Vagina (tissue), 2 donors: Measurements from ENCODE around the gene WWOX.

Experiments used
- POLR2A ChIP-seq, 2 donors: fragments of 450-650 bp; IDR thresholded peaks; one replicate each; pipeline ENCODE4 v1.6.1; 2017; ENCODE audit warnings: antibody characterized with exemption in 2 of 2, mild to moderate bottlenecking in 2 of 2, moderate library complexity in 2 of 2
- POLR2AphosphoS5 ChIP-seq, 2 donors: sonication (generic); formaldehyde crosslinking; IDR thresholded peaks; one replicate each; pipeline ENCODE4 v1.9.0; 2017; ENCODE audit warnings: antibody characterized with exemption in 2 of 2, mild to moderate bottlenecking in 2 of 2, low read depth in 1 of 2; ENCODE audit not compliant: insufficient read depth in 1 of 2
- TF ChIP-seq, protein P1 (sequence below), 3 experiments: fragments of 450-650 bp in 2 of 3; fragments of 200-600 bp in 1 of 3; sonication (generic) in 1 of 3; IDR thresholded peaks; one replicate each; pipeline ENCODE4 v1.5.1; 2017 to 2019; ENCODE audit warnings: antibody characterized with exemption in 3 of 3, mild to moderate bottlenecking in 2 of 3, moderate library complexity in 2 of 3

DNA sequence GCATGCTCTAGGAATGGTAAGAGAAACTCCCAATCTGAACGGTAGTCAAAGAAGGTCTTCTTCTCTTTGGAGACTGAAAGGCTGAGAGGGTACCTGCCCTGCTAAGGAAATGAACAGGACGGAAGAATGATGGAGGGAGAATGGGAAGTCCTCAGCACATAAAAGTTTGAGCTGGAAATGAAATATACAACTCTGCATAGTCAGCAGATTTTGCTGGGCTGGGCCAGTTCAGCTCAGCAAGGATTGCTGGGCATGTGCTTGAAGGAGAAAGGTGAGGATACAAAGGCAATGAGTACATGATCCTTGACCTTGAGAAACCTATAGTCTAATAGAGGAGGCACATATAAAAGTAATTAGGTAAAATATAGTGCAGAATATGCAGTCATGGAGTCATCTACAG lies 831.8 kb downstream of the WWOX start:
- TF ChIP-seq, protein P1, sequence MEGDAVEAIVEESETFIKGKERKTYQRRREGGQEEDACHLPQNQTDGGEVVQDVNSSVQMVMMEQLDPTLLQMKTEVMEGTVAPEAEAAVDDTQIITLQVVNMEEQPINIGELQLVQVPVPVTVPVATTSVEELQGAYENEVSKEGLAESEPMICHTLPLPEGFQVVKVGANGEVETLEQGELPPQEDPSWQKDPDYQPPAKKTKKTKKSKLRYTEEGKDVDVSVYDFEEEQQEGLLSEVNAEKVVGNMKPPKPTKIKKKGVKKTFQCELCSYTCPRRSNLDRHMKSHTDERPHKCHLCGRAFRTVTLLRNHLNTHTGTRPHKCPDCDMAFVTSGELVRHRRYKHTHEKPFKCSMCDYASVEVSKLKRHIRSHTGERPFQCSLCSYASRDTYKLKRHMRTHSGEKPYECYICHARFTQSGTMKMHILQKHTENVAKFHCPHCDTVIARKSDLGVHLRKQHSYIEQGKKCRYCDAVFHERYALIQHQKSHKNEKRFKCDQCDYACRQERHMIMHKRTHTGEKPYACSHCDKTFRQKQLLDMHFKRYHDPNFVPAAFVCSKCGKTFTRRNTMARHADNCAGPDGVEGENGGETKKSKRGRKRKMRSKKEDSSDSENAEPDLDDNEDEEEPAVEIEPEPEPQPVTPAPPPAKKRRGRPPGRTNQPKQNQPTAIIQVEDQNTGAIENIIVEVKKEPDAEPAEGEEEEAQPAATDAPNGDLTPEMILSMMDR (IDR thresholded peaks at IDR 0.05): no peak
- TF ChIP-seq POLR2A (IDR thresholded peaks at IDR 0.05): no peak
- TF ChIP-seq POLR2AphosphoS5 (IDR thresholded peaks at IDR 0.05; ENCODE audit: insufficient read depth in 1 of 2, low read depth in 1 of 2): no peak
